ENCODE results near the gene TMEM170A.
"Not testable (repeated sequence)": the region's sequence is repeated elsewhere in the genome, so short reads cannot be mapped to it uniquely, and the experiment has no call there.

Gene TMEM170A

DNA sequence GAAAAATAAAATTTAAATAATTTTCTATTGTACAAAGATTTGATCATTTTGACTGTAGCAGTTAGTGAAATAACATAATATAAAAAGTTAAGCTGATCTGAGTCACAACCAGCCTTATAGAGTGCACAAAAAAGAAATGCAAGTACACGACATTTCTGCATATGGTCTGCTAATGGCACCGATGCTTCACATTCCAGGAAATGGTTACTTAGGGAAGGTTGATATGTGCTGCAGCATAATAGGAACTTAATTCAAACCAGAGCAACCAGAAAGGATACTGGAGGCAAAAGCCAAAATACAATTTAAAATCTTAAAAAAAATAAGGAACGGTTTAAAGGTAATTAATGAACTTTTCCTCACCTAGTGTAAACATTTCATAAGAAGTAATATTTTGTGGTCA, 21.2 kb downstream of the TMEM170A start:
- Histone ChIP-seq H3K4me2 (no peak overlapping the region), H3K4me1 (ENCODE audit: low read depth, poor library complexity, severe bottlenecking) (peaks cover 18% of the 10 kb centered on the region), H3K36me3 (ENCODE audit: insufficient read depth) (no peaks in the 10 kb centered on the region), H3K9ac (no peak overlapping the region), H3K4me3 (IDR thresholded peaks at IDR 0.05; ENCODE audit: insufficient read depth, low read depth, low read length) (no peak overlapping the region), H3K27me3 (ENCODE audit: insufficient read depth, low read depth) (no peaks in the 10 kb centered on the region), H2AFZ (ENCODE audit: low read depth) (no peak overlapping the region), H3K79me2 (ENCODE audit: insufficient read depth, low read depth) (no peaks in the 10 kb centered on the region), H4K20me1 (ENCODE audit: insufficient read depth) (no peaks in the 10 kb centered on the region; the same call in 1 of the 2 replicates), H3K27ac (no peak overlapping the region)
- TF ChIP-seq, protein P1, sequence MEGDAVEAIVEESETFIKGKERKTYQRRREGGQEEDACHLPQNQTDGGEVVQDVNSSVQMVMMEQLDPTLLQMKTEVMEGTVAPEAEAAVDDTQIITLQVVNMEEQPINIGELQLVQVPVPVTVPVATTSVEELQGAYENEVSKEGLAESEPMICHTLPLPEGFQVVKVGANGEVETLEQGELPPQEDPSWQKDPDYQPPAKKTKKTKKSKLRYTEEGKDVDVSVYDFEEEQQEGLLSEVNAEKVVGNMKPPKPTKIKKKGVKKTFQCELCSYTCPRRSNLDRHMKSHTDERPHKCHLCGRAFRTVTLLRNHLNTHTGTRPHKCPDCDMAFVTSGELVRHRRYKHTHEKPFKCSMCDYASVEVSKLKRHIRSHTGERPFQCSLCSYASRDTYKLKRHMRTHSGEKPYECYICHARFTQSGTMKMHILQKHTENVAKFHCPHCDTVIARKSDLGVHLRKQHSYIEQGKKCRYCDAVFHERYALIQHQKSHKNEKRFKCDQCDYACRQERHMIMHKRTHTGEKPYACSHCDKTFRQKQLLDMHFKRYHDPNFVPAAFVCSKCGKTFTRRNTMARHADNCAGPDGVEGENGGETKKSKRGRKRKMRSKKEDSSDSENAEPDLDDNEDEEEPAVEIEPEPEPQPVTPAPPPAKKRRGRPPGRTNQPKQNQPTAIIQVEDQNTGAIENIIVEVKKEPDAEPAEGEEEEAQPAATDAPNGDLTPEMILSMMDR (conservative IDR thresholded peaks at IDR 0.05; ENCODE audit: low read depth, low read length): no peak

DNA sequence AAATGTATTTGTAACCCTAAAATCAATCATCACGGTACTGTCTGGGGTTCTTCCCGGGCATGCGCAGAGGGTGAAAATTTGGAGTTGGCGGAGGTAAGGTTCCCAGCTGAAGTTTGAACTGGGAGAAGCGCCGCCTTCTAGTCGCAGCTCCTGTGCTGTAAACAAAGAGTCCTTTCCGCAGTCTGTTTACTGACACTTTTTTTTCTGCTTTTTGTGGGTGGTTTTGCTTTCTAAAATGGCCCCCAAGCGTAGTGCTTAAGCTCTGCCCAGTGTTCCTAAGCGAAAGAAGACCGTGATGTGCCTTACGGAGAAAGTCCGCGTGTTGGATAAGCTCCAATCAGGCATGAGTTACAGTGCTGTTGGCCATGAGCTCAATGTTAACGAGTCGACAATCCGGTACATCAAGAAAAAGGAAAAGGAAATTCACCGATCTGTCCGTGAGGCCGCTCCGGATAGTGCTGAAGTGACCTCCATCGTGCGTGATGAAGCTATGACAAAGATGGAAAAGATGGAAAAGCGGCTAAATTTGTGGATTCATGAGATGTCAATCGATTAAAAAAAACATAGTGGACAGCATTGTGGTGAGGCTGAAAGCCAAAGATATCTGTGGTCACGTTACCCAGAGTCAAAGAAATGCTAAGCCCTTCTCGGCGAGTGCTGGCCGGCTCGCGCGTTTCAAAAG, 30.6 kb downstream of the TMEM170A start:
- Histone ChIP-seq H3K27me3 (ENCODE audit: insufficient read depth, low read depth) (no peaks in the 10 kb centered on the region), H3K4me1 (ENCODE audit: low read depth, poor library complexity, severe bottlenecking) (peaks cover 7% of the 10 kb centered on the region), H3K36me3 (ENCODE audit: insufficient read depth) (no peaks in the 10 kb centered on the region), H3K9ac (peak overlapping the region; percentile 51), H3K27ac (peak overlapping the region; percentile 67), H2AFZ (ENCODE audit: low read depth) (peak overlapping the region; percentile 97), H3K4me3 (IDR thresholded peaks at IDR 0.05; ENCODE audit: insufficient read depth, low read depth, low read length) (no peak overlapping the region), H3K4me2 (peak overlapping the region; percentile 64), H4K20me1 (ENCODE audit: insufficient read depth) (no peaks in the 10 kb centered on the region), H3K79me2 (ENCODE audit: insufficient read depth, low read depth) (peaks cover 9% of the 10 kb centered on the region; the same call in 1 of the 2 replicates)
- TF ChIP-seq, protein P1 (conservative IDR thresholded peaks at IDR 0.05; ENCODE audit: low read depth, low read length): no peak

DNA sequence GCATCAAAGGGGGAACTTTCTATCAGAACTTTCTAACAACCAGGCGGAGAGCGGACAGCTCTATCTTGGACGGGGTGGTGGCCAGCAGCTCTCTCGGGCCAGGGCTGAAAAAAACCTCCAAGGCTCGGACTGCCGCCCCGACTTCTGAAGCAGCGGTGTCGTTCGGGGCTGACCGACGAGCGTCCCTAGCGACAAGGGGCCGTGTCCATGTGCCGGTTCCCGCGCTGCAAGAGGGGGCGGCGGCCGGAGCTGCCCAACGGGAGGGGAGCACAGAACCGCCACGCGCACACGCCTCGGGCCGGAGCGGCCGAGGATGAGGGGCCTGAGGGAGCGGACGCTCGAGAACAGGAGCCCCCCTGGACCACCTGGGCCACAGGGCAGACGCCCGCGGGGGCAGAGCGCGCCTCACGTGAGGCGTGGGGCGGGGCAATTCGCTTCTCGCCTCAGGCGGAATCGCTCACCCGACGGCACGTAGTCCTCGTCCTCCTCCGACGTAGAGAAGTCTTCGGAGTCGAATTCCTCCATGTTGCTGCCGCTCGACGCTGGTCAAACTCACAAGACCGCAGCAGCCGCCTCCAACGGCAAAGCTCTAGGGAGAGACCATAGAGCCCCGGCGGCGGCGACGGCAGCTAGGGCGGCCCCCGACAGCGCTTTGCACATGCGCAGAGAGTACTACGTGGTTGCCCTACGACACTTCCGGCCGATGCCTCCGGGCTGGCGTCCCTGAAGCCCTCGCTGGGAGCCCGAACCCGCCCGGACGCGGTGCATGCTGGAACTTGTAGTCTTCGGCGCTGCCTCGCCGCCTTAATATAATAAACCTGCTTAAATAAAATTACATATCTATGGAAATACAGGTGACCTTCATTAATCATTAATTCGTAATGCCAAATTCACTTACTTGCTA, 31.4 kb downstream of the TMEM170A start, which contains the start of gene CFDP1:
Gene CFDP1 (minus strand): TSS at position 676 of the 904 bp plus-strand sequence. CDS start 151 bp downstream, at position 525.
- Histone ChIP-seq H3K4me1 (ENCODE audit: low read depth, poor library complexity, severe bottlenecking) (peaks cover 7% of the 10 kb centered on the region), H2AFZ (ENCODE audit: low read depth) (peak within 1 kb of the TSS; percentile 97), H3K27ac (peak within 1 kb of the TSS; percentile 67), H3K4me2 (peak within 1 kb of the TSS; percentile 64), H4K20me1 (ENCODE audit: insufficient read depth) (no peaks in the 10 kb centered on the region), H3K9ac (peak within 1 kb of the TSS; percentile 51), H3K79me2 (ENCODE audit: insufficient read depth, low read depth) (peaks cover 12% of the 10 kb centered on the region; the same call in 1 of the 2 replicates), H3K36me3 (ENCODE audit: insufficient read depth) (no peaks in the 10 kb centered on the region), H3K4me3 (IDR thresholded peaks at IDR 0.05; ENCODE audit: insufficient read depth, low read depth, low read length) (no peak within 1 kb of the TSS), H3K27me3 (ENCODE audit: insufficient read depth, low read depth) (no peaks in the 10 kb centered on the region)
- TF ChIP-seq, protein P1 (conservative IDR thresholded peaks at IDR 0.05; ENCODE audit: low read depth, low read length): no peak

DNA sequence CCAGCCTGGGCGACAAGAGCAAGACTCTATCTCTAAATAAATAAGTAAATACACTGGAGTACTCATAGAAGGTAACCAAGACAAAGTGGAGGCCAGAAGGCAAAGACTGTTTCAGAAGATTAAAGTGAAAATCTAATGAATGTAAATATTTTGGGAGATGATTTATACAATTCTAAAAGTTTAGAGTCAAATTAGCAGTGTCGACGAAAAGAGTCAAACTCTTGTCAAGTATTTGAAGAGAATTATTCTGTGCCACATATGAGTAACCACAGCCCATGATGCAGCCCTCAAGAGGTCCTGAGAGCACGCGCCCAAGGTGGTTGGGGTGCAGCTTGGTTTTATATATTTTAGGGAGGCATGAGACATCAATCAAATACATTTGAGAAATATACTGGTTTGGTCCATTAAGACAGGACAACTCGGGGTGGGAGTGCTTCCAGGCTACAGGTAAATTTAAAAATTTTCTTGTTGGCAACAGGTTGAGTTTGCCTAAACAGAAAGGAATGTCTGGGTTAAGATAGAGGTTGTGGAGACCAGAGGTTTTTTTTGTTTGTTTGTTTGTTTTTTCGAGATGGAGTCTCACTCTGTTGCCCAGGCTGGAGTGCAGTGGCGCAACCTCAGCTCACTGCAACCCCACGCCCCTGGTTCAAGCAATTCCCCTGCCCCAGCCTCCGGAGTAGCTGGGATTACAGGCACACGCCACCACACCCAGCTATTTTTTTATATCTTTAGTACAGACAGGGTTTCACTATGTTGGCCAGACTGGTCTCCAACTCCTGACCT, 34.7 kb downstream of the TMEM170A start:
- H3K79me2 ChIP-seq (ENCODE audit: insufficient read depth, low read depth): peaks cover 25% of the 10 kb centered on the region; the same call in 1 of the 2 replicates

DNA sequence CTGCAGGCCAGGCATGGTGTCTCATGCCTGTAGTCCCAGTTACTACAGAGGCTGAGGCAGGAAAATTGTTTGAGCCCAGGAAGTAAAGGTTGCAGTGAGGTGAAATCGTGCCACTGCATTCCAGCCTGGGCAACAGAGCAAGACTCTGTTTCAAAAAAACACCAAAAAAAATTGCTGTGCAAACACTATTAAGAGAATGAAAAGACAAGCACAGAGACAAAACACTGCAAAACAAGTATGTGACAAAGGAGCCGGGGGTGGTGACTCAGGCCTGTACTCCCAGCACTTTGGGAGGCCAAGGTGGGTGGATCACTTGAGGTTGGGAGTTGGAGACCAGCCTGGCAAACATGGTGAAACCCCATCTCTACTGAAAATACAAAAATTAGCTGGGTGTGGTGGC, 38.0 kb downstream of the TMEM170A start:
- H3K27ac ChIP-seq; H3K27me3 ChIP-seq (ENCODE audit: insufficient read depth, low read depth); H2AFZ ChIP-seq (ENCODE audit: low read depth); H3K4me3 ChIP-seq (IDR thresholded peaks at IDR 0.05; ENCODE audit: insufficient read depth, low read depth, low read length); H4K20me1 ChIP-seq (ENCODE audit: insufficient read depth); H3K9ac ChIP-seq; H3K36me3 ChIP-seq (ENCODE audit: insufficient read depth); H3K4me1 ChIP-seq (ENCODE audit: low read depth, poor library complexity, severe bottlenecking); H3K4me2 ChIP-seq: not testable (repeated sequence)
- H3K79me2 ChIP-seq (ENCODE audit: insufficient read depth, low read depth): peaks cover 42% of the 10 kb centered on the region; the same call in 1 of the 2 replicates

More for the DNA sequence above, 34.7 kb downstream of the TMEM170A start:
- H3K27ac ChIP-seq: no peak overlapping the region
- no peak overlapping the region for H3K4me3 ChIP-seq (IDR thresholded peaks at IDR 0.05; ENCODE audit: insufficient read depth, low read depth, low read length)
- H2AFZ ChIP-seq (ENCODE audit: low read depth): no peak overlapping the region
- TF ChIP-seq, protein P1 (conservative IDR thresholded peaks at IDR 0.05; ENCODE audit: low read depth, low read length): no peak
- H3K27me3 ChIP-seq (ENCODE audit: insufficient read depth, low read depth): no peaks in the 10 kb centered on the region
- H3K9ac ChIP-seq: no peak overlapping the region
- H3K4me2 ChIP-seq: no peak overlapping the region
- peaks cover 3% of the 10 kb centered on the region for H3K4me1 ChIP-seq (ENCODE audit: low read depth, poor library complexity, severe bottlenecking)
- no peaks in the 10 kb centered on the region for H3K36me3 ChIP-seq (ENCODE audit: insufficient read depth)
- H4K20me1 ChIP-seq (ENCODE audit: insufficient read depth): no peaks in the 10 kb centered on the region
